Subcutaneous adipose tissue (tissue), 4 donors: ENCODE data around the gene CIAO3. TPM values are rescaled to one million over a fixed set of nuclear protein-coding genes. Genes with fewer than 3 reads are reported as not detected.

Experiments used
- CTCF ChIP-seq: fragments of 450-650 bp; IDR thresholded peaks from one replicate; pipeline ENCODE4 v1.5.1; 2016; ENCODE audit warnings: low read depth, mild to moderate bottlenecking, control low read depth, antibody characterized with exemption, moderate library complexity
- total RNA-seq, 4 donors: library from RNA; depleted of rRNA; stranded (reverse); fragments of >200 nt; gene quantifications; one replicate each; pipeline ENCODE4 v1.1.0, GENCODE V29; 2016

The CIAO3 gene
- total RNA-seq, 4 donors from 2014 or later = 17.6 to 39.0 (median 22.5) TPM

- TF ChIP-seq CTCF = no peak
Measured at GRCh38 chr16:720990-721764, 19.6 kb downstream of the CIAO3 start, which contains the start of gene ANTKMT. Gene ANTKMT, plus strand, starts transcription at chr16:721146. Its CDS starts 129 bp downstream, at chr16:721275.

GRCh38 chr16:720447-720989 lies 20.3 kb downstream of the CIAO3 start:
- no peak for TF ChIP-seq CTCF

GRCh38 chr16:719815-720446 lies 20.9 kb downstream of the CIAO3 start:
- TF ChIP-seq CTCF = no peak

GRCh38 chr16:718922-719321 lies 21.9 kb downstream of the CIAO3 start:
- no peak for TF ChIP-seq CTCF

GRCh38 chr16:718389-718788 lies 22.4 kb downstream of the CIAO3 start:
- no peak for TF ChIP-seq CTCF

- no peak for TF ChIP-seq CTCF
Measured at GRCh38 chr16:717450-718245, 23.1 kb downstream of the CIAO3 start.
